SU-DHL-6 (cell line): Measurements from ENCODE around the gene CCDC187.

Source experiments
- EZH2phosphoT487 ChIP-seq: fragments of 200-600 bp; sonication (generic), shearing (Covaris generic); conservative IDR thresholded peaks from 2 replicates; pipeline ENCODE4 v1.6.1; 2018; ENCODE audit warnings: mild to moderate bottlenecking, antibody characterized with exemption, low read length, moderate library complexity, mixed read lengths
- TF ChIP-seq, protein P1 (sequence below): fragments of 200-600 bp; sonication (generic); IDR thresholded peaks from one replicate; pipeline ENCODE4 v1.5.1; 2017; ENCODE audit warnings: antibody characterized with exemption, mild to moderate bottlenecking, low read length, moderate library complexity; ENCODE audit not compliant: insufficient read depth, poor library complexity, severe bottlenecking

DNA sequence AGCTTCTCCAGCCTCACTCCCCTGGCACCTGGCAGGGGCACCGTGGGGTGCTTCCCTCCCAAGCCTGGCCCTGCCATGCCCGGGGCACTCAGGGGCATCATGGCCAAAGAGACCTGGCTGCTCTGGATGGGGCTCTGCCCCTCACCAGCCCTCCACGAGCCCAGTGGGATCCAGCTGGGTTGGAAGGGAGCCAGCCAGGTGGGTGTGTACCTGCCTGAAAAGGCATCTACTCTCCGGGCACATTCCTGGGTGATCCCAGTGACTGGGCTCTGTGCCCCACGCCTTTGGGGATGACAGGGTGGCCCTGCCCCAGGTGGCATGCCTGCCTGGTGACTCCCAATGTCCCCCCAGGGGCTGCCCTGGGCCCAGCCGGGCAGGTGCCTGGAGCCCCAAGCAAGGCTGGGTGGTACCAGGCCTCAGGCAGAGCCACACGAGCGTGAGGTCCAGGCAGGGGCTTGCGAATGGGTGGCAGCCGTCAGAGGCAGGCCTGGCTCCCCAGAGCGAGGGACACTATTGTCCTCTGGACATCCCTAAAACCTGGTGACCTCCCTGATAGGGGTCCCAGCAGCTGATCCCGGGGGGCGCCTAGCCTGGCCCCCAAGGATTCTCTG, 24.2 kb upstream of the CCDC187 start:
- TF ChIP-seq, protein P1, sequence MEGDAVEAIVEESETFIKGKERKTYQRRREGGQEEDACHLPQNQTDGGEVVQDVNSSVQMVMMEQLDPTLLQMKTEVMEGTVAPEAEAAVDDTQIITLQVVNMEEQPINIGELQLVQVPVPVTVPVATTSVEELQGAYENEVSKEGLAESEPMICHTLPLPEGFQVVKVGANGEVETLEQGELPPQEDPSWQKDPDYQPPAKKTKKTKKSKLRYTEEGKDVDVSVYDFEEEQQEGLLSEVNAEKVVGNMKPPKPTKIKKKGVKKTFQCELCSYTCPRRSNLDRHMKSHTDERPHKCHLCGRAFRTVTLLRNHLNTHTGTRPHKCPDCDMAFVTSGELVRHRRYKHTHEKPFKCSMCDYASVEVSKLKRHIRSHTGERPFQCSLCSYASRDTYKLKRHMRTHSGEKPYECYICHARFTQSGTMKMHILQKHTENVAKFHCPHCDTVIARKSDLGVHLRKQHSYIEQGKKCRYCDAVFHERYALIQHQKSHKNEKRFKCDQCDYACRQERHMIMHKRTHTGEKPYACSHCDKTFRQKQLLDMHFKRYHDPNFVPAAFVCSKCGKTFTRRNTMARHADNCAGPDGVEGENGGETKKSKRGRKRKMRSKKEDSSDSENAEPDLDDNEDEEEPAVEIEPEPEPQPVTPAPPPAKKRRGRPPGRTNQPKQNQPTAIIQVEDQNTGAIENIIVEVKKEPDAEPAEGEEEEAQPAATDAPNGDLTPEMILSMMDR, result no peak
- no peak for TF ChIP-seq EZH2phosphoT487
